A673 (cell line): ENCODE measurements around the gene FCHO1. TPM values are rescaled to one million over a fixed set of nuclear protein-coding genes. Genes with fewer than 3 reads are reported as not detected.
A peak's percentile ranks its signal among the peaks of the same experiment; 100 is the strongest.

Experiments used
- BruUV-seq: library from RNA; stranded (reverse); fragments of 400-500 nt; replicated peaks from 2 replicates; lab custom pipeline; 2021; lab: Mats Ljungman, UMichigan
- CTCF ChIA-PET: fragments of 300-600 bp; sonication (Branson Sonifier 250); formaldehyde crosslinking; loops from one replicate; lab custom pipeline; 2022; ENCODE audit warnings: antibody characterized with exemption; lab: Charles Lee
- POLR2A ChIA-PET: fragments of 300-600 bp; sonication (Branson Sonifier 250); formaldehyde crosslinking; loops from one replicate; lab custom pipeline; 2022; ENCODE audit warnings: antibody characterized with exemption; ENCODE audit not compliant: low non-redundant PET; lab: Charles Lee
- DNase-seq: peaks from one replicate; pipeline ENCODE4 v3.0.0-alpha.2; 2015; ENCODE audit warnings: low spot score
- H3K27ac ChIP-seq: fragments of 200-600 bp; sonication (generic); 2 replicates; pipeline ENCODE4 v1.5.1; 2016; ENCODE audit warnings: mixed run types, low read depth, mild to moderate bottlenecking, mixed read lengths, antibody characterized with exemption, low read length; ENCODE audit not compliant: poor library complexity, severe bottlenecking
- H3K27me3 ChIP-seq: fragments of 200-600 bp; sonication (generic); replicated peaks from 2 replicates; pipeline ENCODE4 v1.6.1; 2017; ENCODE audit warnings: mixed run types, low read depth, mild to moderate bottlenecking, mixed read lengths, antibody characterized with exemption, low read length; ENCODE audit not compliant: insufficient read depth, poor library complexity
- H3K36me3 ChIP-seq: fragments of 200-600 bp; sonication (generic); 2 replicates; pipeline ENCODE4 v1.6.1; 2016; ENCODE audit warnings: mixed run types, mild to moderate bottlenecking, mixed read lengths, antibody characterized with exemption, low read length; ENCODE audit not compliant: insufficient read depth, poor library complexity, severe bottlenecking
- H3K4me1 ChIP-seq: fragments of 200-600 bp; sonication (generic); 2 replicates; pipeline ENCODE4 v1.6.1; 2017; ENCODE audit warnings: mixed run types, mild to moderate bottlenecking, mixed read lengths, antibody characterized with exemption, low read length; ENCODE audit not compliant: insufficient read depth, poor library complexity, severe bottlenecking
- H3K4me3 ChIP-seq: fragments of 200-600 bp; sonication (generic); 2 replicates; pipeline ENCODE4 v1.5.1; 2016; ENCODE audit warnings: low read depth, mixed run types, mild to moderate bottlenecking, mixed read lengths, low read length; ENCODE audit not compliant: poor library complexity, severe bottlenecking
- H3K9me3 ChIP-seq: fragments of 200-600 bp; sonication (generic); 2 replicates; pipeline ENCODE4 v1.6.1; 2016; ENCODE audit warnings: mixed run types, low read depth, mild to moderate bottlenecking, mixed read lengths, antibody characterized with exemption, low read length; ENCODE audit not compliant: poor library complexity, severe bottlenecking
- CTCF ChIP-seq: fragments of 300-800, 200-600 bp; sonication (generic); conservative IDR thresholded peaks from 2 replicates; pipeline ENCODE4 v1.5.1; 2017; ENCODE audit warnings: low read depth, mild to moderate bottlenecking, antibody characterized with exemption, low read length, moderate library complexity, mixed read lengths
- EZH2 ChIP-seq: fragments of 200-600 bp; sonication (generic); IDR thresholded peaks from 2 replicates; pipeline ENCODE4 v1.6.1; 2017; ENCODE audit warnings: borderline replicate concordance, low read depth, mild to moderate bottlenecking, mixed read lengths, antibody characterized with exemption, low read length; ENCODE audit not compliant: poor library complexity, severe bottlenecking
- intact Hi-C: fragments of 100-400 bp; cut with micrococcal nuclease; formaldehyde crosslinking; loops from one replicate; pipeline ENCODE4 v1.10.0; 2022; ENCODE audit not compliant: unreplicated experiment
- total RNA-seq: library from RNA; stranded (reverse); gene quantifications from 2 replicates; pipeline ENCODE4 v1.2.3, GENCODE V29; 2021

FCHO1 gene
- total RNA-seq, 1 experiment from 2014 or later, result 2.1 TPM

GRCh38 chr19:17718550-17718946 lies 32.7 kb upstream of the FCHO1 start:
- Histone ChIP-seq H3K4me3 (no peak overlapping the region), H3K27ac (no peak overlapping the region), H3K4me1 (peaks cover 9% of the 10 kb centered on the region), H3K36me3 (peaks cover 18% of the 10 kb centered on the region), H3K9me3 (no peaks in the 10 kb centered on the region), H3K27me3 (no peaks in the 10 kb centered on the region)
- ChIA-PET POLR2A (interaction anchor here (0.5 kb wide), 1 partner anchor 19 kb away, joined by 8 read pairs; no protein-coding TSS in a partner anchor), CTCF (no interaction called here)
- DNase-seq, result no peak
- BruUV-seq, result no TSS peak
- no peak for TF ChIP-seq CTCF
- no peak for TF ChIP-seq EZH2
- intact Hi-C loops, result no loop called here

- Histone ChIP-seq H3K36me3 (peaks cover 23% of the 10 kb centered on the region), H3K4me3 (peak within 1 kb of the TSS; percentile 94), H3K27me3 (no peaks in the 10 kb centered on the region), H3K4me1 (peaks cover 9% of the 10 kb centered on the region), H3K27ac (peak within 1 kb of the TSS; percentile 72), H3K9me3 (no peaks in the 10 kb centered on the region)
- peak; percentile 70 for DNase-seq
- ChIA-PET POLR2A (interaction anchor here (0.5 to 0.7 kb wide), 3 partner anchors 19 to 83 kb away, joined by 3 to 8 read pairs (median 4); no protein-coding TSS in a partner anchor), CTCF (no interaction called here)
- TF ChIP-seq EZH2 (no peak), CTCF (no peak)
- BruUV-seq, result no TSS peak
- intact Hi-C loops, result no loop called here
Observed at GRCh38 chr19:17718947-17719711, 32.1 kb upstream of the FCHO1 start, which contains the start of gene MAP1S. TSS of gene MAP1S (plus strand) at chr19:17719480. CDS start at chr19:17719503, 23 bp downstream.

- H3K27ac ChIP-seq, result peak overlapping the region; percentile 72
- intact Hi-C loops, result no loop called here
- peaks cover 30% of the 10 kb centered on the region for H3K36me3 ChIP-seq
- TF ChIP-seq EZH2, result no peak
- no peak for TF ChIP-seq CTCF
- peak overlapping the region; percentile 94 for H3K4me3 ChIP-seq
- no peak for DNase-seq
- POLR2A ChIA-PET, result interaction anchor here (0.5 to 0.7 kb wide), 3 partner anchors 33 to 84 kb away, joined by 3 to 4 read pairs (median 4); no protein-coding TSS in a partner anchor
- H3K4me1 ChIP-seq, result peaks cover 9% of the 10 kb centered on the region
- no TSS peak for BruUV-seq
- H3K9me3 ChIP-seq, result no peaks in the 10 kb centered on the region
- CTCF ChIA-PET, result no interaction called here
- no peaks in the 10 kb centered on the region for H3K27me3 ChIP-seq
Observed at GRCh38 chr19:17719730-17720400, 31.4 kb upstream of the FCHO1 start.
